AG10803 (cell line): Measurements from ENCODE around the gene PGM2.

Experiments
- DNase-seq: peaks from one replicate; pipeline ENCODE4 v3.0.0; 2010; ENCODE audit warnings: low read depth
- H3K4me3 ChIP-seq: 2 replicates; pipeline ENCODE4 v1.5.1; 2011; ENCODE audit warnings: mild to moderate bottlenecking, low read length, control low read depth
- CTCF ChIP-seq: conservative IDR thresholded peaks from 2 replicates; pipeline ENCODE4 v1.5.1; 2011; ENCODE audit warnings: mild to moderate bottlenecking, low read length, control low read depth, inconsistent platforms

PGM2 gene

GRCh38 chr4:37844204-37844603 lies 17.7 kb downstream of the PGM2 start:
- no peak overlapping the region for H3K4me3 ChIP-seq
- DNase-seq = no peak
- TF ChIP-seq CTCF = no peak

GRCh38 chr4:37845201-37845600 lies 18.7 kb downstream of the PGM2 start:
- TF ChIP-seq CTCF = no peak
- DNase-seq = no peak
- no peak overlapping the region for H3K4me3 ChIP-seq

- H3K4me3 ChIP-seq = no peak overlapping the region
- no peak for TF ChIP-seq CTCF
- no peak for DNase-seq
Measured at GRCh38 chr4:37847311-37847884, 20.9 kb downstream of the PGM2 start.

GRCh38 chr4:37852376-37852775 lies 25.9 kb downstream of the PGM2 start:
- DNase-seq = no peak
- no peak for TF ChIP-seq CTCF
- H3K4me3 ChIP-seq = no peak overlapping the region

- DNase-seq = no peak
- no peak for TF ChIP-seq CTCF
- no peak overlapping the region for H3K4me3 ChIP-seq
Measured at GRCh38 chr4:37858112-37858511, 31.6 kb downstream of the PGM2 start.

GRCh38 chr4:37858872-37859271 lies 32.4 kb downstream of the PGM2 start:
- no peak overlapping the region for H3K4me3 ChIP-seq
- no peak for DNase-seq
- TF ChIP-seq CTCF = no peak

GRCh38 chr4:37860266-37860665 lies 33.8 kb downstream of the PGM2 start:
- no peak for TF ChIP-seq CTCF
- no peak overlapping the region for H3K4me3 ChIP-seq
- DNase-seq = no peak
